Prostate gland (tissue), 2 donors: ENCODE measurements around the gene ARHGAP18. TPM values are rescaled to one million over a fixed set of nuclear protein-coding genes. Genes with fewer than 3 reads are reported as not detected.

ENCODE experiments used
- DNase-seq: peaks from one replicate; pipeline ENCODE4 v3.0.0-alpha.2; 2019; ENCODE audit warnings: low spot score
- H3K27ac ChIP-seq, 2 donors: fragments of 200-600 bp; sonication (generic); 2 replicates each; pipeline ENCODE4 v1.5.1; 2017 to 2019
- H3K27me3 ChIP-seq: fragments of 200-600 bp; sonication (generic); replicated peaks from 2 replicates; pipeline ENCODE4 v1.5.1; 2019; ENCODE audit not compliant: insufficient read depth
- H3K36me3 ChIP-seq, 2 donors: fragments of 200-600 bp; sonication (generic); 1 replicate in 1 of 2; 2 replicates in 1 of 2; pipeline versions ENCODE4 v1.5.1 to v1.8.1; 2017 to 2019
- H3K4me1 ChIP-seq: fragments of 200-600 bp; sonication (generic); replicated peaks from 2 replicates; pipeline ENCODE4 v1.5.1; 2019
- H3K4me3 ChIP-seq, 2 donors: fragments of 200-600 bp; sonication (generic); 2 replicates each; pipeline ENCODE4 v1.5.1; 2017 to 2019
- H3K9me3 ChIP-seq: fragments of 200-600 bp; sonication (generic); 2 replicates; pipeline ENCODE4 v1.5.1; 2017
- POLR2A ChIP-seq: fragments of 450-650 bp; IDR thresholded peaks from one replicate; pipeline ENCODE4 v1.6.1; 2016; ENCODE audit warnings: antibody characterized with exemption, mild to moderate bottlenecking
- POLR2AphosphoS5 ChIP-seq: sonication (generic); formaldehyde crosslinking; IDR thresholded peaks from one replicate; pipeline ENCODE4 v1.6.1; 2017; ENCODE audit warnings: antibody characterized with exemption
- WGBS: methylation state at CpG from one replicate; pipeline ENCODE4 v1.1.5; 2018; 5-methylcytosine and 5-hydroxymethylcytosine counted together
- intact Hi-C: fragments of 100-400 bp; cut with DNase I; formaldehyde crosslinking; loops from one replicate; pipeline ENCODE4 v1.14.2; 2022
- total RNA-seq, 2 donors: library from RNA; depleted of rRNA; stranded (reverse); fragments of >200 nt; gene quantifications; one replicate each; pipeline ENCODE4 v1.1.0, GENCODE V29; 2016
- TF ChIP-seq, protein P1 (sequence below), 4 experiments: fragments of 200-600 bp in 2 of 4; fragments of 450-650 bp in 2 of 4; sonication (generic) in 2 of 4; IDR thresholded peaks; 1 replicate in 3 of 4; 2 replicates in 1 of 4; pipeline ENCODE4 v1.5.1; 2016 to 2019; ENCODE audit warnings: antibody characterized with exemption in 4 of 4, mild to moderate bottlenecking in 2 of 4, moderate library complexity in 2 of 4

Gene ARHGAP18
- total RNA-seq: 10 to 100 TPM; 15.0 to 29.1 TPM

DNA sequence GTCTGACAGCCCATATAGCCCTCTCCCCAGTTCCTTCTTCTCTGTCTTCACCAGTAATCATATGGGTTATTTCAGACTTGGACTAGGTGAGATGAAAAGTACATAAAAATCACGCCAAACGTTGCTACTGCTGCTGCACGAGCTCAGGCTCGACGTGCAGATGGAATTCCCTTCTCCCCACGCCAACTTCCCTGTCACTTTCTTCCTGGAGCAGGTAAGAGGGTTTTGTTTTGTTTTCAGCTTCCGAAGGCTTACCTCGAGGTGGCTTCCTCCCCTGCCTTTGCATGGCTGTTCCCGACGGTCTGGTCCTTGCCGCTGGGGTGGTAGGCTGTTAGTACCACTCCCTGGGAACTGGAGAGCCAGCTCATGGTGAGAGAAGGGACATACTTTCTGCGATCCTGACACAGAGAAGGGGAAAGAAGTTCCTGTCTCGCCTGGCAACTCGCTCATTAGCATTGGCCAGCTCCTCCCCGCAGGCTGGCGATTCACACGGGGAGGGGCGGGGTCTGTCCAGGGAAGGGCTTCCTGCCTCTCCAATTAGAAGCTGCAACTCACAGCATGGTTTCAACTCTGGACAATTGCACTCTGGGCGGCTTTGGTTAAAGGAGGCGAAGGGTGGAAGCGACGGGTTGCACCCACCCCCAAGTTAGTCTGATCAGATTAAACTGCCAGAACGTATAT is at the start of gene ARHGAP18:
Gene ARHGAP18, minus strand, starts transcription at position 409 of the 681 bp plus-strand sequence. Its CDS starts 41 bp downstream, at position 368.
- H3K4me3 ChIP-seq: peak within 1 kb of the TSS; percentile 44 to 50
- no peaks in the 10 kb centered on the region for H3K27me3 ChIP-seq
- no peaks in the 10 kb centered on the region for H3K4me1 ChIP-seq
- WGBS: under 1% methylated on average over 23 of the region's 23 CpGs
- intact Hi-C loops: no loop called here
- peak; percentile 93 for DNase-seq
- no peaks in the 10 kb centered on the region for H3K36me3 ChIP-seq
- H3K27ac ChIP-seq: peak within 1 kb of the TSS; percentile 76 to 78
- TF ChIP-seq POLR2AphosphoS5 (peak; percentile 93), POLR2A (peak; percentile 90)
- TF ChIP-seq, protein P1, sequence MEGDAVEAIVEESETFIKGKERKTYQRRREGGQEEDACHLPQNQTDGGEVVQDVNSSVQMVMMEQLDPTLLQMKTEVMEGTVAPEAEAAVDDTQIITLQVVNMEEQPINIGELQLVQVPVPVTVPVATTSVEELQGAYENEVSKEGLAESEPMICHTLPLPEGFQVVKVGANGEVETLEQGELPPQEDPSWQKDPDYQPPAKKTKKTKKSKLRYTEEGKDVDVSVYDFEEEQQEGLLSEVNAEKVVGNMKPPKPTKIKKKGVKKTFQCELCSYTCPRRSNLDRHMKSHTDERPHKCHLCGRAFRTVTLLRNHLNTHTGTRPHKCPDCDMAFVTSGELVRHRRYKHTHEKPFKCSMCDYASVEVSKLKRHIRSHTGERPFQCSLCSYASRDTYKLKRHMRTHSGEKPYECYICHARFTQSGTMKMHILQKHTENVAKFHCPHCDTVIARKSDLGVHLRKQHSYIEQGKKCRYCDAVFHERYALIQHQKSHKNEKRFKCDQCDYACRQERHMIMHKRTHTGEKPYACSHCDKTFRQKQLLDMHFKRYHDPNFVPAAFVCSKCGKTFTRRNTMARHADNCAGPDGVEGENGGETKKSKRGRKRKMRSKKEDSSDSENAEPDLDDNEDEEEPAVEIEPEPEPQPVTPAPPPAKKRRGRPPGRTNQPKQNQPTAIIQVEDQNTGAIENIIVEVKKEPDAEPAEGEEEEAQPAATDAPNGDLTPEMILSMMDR (IDR thresholded peaks at IDR 0.05): no peak
- no peaks in the 10 kb centered on the region for H3K9me3 ChIP-seq

- H3K4me3 ChIP-seq: no peak overlapping the region
- no peak overlapping the region for H3K27ac ChIP-seq
- no peaks in the 10 kb centered on the region for H3K36me3 ChIP-seq
- WGBS: 66% methylated on average over 1 of the region's 1 CpG
- no peaks in the 10 kb centered on the region for H3K4me1 ChIP-seq
- no peak for DNase-seq
- intact Hi-C loops: no loop called here
- H3K27me3 ChIP-seq: no peaks in the 10 kb centered on the region
- no peaks in the 10 kb centered on the region for H3K9me3 ChIP-seq
- TF ChIP-seq POLR2A (no peak), POLR2AphosphoS5 (no peak)
- TF ChIP-seq, protein P1 (IDR thresholded peaks at IDR 0.05): no peak
Measured at GRCh38 chr6:129755787-129756186, 45.8 kb upstream of the ARHGAP18 start.

DNA sequence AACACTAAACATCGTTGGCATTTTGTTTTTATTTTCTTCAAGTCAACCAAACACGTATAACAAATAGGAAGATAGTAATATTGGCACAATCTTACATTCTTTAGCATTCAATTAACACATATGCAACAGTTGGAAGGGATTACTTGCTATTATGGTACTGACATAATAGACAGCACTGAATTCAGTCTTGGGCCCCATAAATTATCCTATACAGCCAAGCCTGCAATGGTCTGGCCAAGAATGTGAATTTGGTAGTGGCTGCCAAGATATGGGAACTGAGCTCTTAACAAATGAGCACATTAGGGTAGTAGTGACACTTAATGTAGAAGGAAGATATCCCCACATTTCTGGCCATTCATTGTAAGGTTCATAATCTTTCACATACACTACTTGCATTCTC is 44.8 kb upstream of the ARHGAP18 start:
- Histone ChIP-seq H3K4me3 (no peak overlapping the region), H3K9me3 (no peaks in the 10 kb centered on the region), H3K4me1 (no peaks in the 10 kb centered on the region), H3K36me3 (no peaks in the 10 kb centered on the region), H3K27me3 (no peaks in the 10 kb centered on the region), H3K27ac (no peak overlapping the region)
- intact Hi-C loops: no loop called here
- no peak for DNase-seq
- WGBS: 88% methylated on average over 2 of the region's 2 CpGs
- no peak for TF ChIP-seq POLR2AphosphoS5
- no peak for TF ChIP-seq POLR2A
- TF ChIP-seq, protein P1 (IDR thresholded peaks at IDR 0.05): no peak

DNA sequence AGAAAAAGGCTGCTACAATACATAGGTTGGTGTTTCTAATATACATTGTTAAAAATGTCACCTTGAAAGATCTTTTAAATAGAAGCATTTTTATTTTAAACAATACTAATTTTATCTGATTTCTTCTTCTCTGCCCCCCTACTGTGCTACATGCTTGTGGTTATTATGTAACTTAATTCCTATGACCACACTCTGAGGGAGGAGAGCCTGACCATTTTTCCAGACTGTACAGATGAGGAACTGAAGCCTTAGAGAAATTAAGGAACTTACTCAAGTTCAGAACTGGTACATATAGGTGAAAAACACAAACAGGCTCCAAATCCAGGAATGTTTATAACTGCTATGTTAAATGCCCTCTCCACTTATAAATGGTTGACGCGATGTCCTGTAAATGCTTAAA is 43.4 kb upstream of the ARHGAP18 start:
- no peak for DNase-seq
- H3K36me3 ChIP-seq: no peaks in the 10 kb centered on the region
- no peak overlapping the region for H3K27ac ChIP-seq
- no peak for TF ChIP-seq POLR2A
- TF ChIP-seq, protein P1 (IDR thresholded peaks at IDR 0.05): no peak
- no peak for TF ChIP-seq POLR2AphosphoS5
- H3K27me3 ChIP-seq: no peaks in the 10 kb centered on the region
- H3K4me1 ChIP-seq: no peaks in the 10 kb centered on the region
- no peak overlapping the region for H3K4me3 ChIP-seq
- no peaks in the 10 kb centered on the region for H3K9me3 ChIP-seq
- WGBS: 97% methylated on average over 2 of the region's 2 CpGs
- intact Hi-C loops: no loop called here

GRCh38 chr6:129751384-129751783 is 41.4 kb upstream of the ARHGAP18 start:
- no peak overlapping the region for H3K27ac ChIP-seq
- 17% methylated on average over 1 of the region's 1 CpG for WGBS
- no peaks in the 10 kb centered on the region for H3K9me3 ChIP-seq
- intact Hi-C loops: no loop called here
- TF ChIP-seq, protein P1 (IDR thresholded peaks at IDR 0.05): no peak
- TF ChIP-seq POLR2AphosphoS5 (no peak), POLR2A (no peak)
- H3K4me3 ChIP-seq: no peak overlapping the region
- DNase-seq: no peak
- H3K4me1 ChIP-seq: no peaks in the 10 kb centered on the region
- H3K36me3 ChIP-seq: no peaks in the 10 kb centered on the region
- no peaks in the 10 kb centered on the region for H3K27me3 ChIP-seq
